Prostate gland (tissue), 2 donors: Measurements from ENCODE around the gene SLC25A11.

Source experiments
- CTCF ChIP-seq, 4 experiments: fragments of 200-600 bp in 2 of 4; fragments of 450-650 bp in 2 of 4; sonication (generic) in 2 of 4; IDR thresholded peaks; 1 replicate in 3 of 4; 2 replicates in 1 of 4; pipeline ENCODE4 v1.5.1; 2016 to 2019; ENCODE audit warnings: antibody characterized with exemption in 4 of 4, mild to moderate bottlenecking in 2 of 4, moderate library complexity in 2 of 4
- POLR2A ChIP-seq: fragments of 450-650 bp; IDR thresholded peaks from one replicate; pipeline ENCODE4 v1.6.1; 2016; ENCODE audit warnings: antibody characterized with exemption, mild to moderate bottlenecking

DNA sequence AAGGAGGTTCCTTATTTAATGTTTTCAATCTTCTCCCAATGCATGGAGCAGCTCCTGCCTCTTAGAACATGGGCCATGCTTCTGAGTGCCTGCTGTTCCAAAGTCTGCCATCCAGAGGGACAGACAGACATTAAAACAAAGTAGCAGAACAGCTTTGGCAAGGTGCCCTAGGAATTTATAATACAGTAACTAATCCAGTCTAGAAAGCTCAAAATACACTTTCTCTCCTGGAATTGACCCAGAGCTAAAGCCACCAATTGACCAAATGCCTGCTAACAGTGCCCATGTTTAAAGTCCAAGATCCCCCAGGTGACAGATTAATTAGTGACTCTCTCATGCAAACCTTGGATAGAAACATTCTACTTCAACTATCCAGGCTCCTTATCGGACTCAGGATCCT is 25.9 kb downstream of the SLC25A11 start:
- no peak for TF ChIP-seq POLR2A
- TF ChIP-seq CTCF (IDR thresholded peaks at IDR 0.05), result no peak
